GM18526 (cell line): ENCODE measurements around the gene WNT2.

Experiments used
- POLR2A ChIP-seq: IDR thresholded peaks from 3 replicates; pipeline ENCODE4 v1.6.1; 2011; ENCODE audit not compliant: insufficient read length; ENCODE audit errors: extremely low read depth

The WNT2 gene

DNA sequence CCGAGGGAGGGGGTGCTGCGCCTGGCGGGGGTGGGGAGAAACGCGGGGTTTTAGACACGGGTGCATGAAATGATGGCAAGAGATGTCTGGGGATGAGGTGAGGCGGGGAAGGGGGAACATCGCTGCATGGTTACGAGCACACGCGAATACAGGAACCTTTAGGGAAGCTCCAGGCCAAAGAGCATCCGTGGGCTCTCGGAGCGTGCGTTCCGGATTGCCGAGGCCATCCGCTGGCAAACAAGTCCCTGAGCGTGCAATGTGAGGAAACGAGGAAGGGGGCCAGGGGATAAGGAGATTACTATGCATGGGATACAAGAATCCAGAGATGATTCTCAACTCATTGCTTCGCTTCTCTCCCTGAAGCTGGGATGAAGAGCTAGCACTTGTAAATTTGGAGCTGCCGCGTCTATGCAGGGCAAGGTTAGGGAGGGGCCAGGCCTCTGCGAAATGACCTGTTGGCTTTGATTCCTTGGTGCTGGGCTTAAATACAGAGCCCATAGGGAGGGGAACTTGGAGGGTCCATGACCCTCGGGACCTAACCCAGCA is 520 bp upstream of the WNT2 start:
- no peak for TF ChIP-seq POLR2A

DNA sequence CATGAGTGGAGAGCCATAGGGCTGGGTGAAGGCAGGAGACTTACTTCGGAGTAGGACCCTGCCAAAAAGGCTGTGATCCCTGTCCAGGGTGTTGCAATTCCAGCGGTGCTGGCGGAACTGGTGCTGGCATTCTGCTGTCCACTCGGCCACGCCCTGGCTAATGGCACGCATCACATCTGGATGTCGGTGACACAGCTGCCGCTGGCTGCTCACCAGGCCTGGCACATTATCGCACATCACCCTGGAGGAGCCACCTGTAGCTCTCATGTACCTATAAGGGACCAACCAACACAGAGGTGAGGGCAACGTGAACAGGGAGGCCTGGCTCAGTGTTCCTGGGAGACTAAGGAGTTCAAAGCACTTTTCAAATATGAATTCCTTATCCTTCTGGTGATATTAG is 2.3 kb downstream of the WNT2 start:
- no peak for TF ChIP-seq POLR2A

DNA sequence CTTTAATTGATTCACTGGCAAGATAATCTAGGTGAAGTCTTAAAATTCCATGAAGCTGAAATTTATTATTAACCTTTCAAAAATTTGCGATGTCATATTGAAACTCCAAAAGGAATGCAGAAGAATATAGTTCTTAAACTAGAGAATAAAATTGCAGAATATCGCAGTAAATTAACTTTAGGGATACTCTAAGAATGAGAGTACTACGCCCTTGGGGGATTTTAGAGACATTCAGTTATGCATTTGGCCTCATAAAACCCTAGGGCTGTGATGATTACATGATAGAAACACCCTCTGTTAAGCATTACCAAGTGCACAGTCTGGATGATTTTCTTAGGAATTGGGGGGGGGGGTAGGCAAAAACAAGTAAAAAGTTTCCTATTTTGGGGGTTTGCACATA is 3.7 kb downstream of the WNT2 start:
- no peak for TF ChIP-seq POLR2A

DNA sequence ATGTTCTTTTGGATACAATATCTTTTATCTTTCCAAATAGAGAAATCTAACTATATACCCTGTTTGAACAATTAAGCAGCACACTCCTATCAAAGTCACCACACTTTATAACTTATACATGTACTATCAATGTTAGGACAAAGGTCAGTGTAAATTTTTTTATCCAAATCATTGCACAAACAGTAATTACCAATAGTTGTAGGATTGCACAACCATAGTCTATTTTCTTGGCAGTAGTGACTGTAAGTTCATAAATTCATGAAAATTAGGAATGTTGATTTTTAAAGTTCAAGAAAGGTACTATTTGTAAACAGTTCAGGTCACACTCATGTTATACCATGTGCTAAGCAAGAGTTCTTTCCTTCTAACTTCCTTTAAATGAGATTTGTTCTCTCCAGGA is 9.3 kb downstream of the WNT2 start:
- no peak for TF ChIP-seq POLR2A

DNA sequence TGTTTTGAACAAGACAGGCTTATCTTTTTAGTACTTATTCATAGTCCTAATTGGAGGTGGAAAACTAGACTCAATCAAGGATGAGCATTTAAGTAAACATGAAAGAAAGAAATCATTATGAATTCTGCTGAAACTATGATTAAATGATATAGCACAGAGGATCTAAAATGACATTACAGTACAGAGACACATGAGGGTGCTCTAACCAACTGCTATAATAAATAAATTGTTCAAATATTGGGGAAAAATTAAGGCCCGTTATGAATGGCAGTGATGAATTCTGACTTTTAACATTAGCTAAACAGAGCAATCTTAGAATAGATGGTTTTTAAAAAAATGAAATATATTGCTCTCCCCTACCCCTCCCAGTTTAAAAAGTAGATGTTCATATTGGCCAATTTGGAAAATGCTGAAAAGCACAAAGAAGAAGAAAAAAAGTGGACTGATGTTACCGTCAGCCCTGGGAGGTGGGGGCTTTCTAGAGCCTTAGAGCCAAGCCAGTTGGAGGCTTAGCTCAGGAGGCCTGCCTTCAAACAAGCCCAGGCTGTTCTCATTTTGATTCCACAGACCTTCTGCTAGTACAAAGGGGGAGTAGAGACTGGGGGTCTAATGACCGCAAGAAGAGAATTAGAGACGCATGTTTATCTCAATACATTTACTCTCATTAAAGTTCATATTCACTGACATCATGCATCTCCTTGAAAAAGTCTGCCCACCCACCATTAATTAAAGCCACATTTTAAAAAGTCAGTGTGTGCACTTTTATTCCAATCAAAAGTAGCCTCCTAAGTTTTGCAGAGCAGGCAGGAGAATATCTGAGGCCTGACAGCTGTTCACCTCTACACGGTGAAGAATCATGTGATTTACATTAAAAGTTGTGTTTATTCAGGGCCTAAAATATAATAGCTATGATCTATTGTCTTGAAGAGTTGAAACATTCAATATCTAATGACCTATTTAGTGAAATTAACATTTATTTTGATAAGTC is 10.0 kb downstream of the WNT2 start:
- no peak for TF ChIP-seq POLR2A

DNA sequence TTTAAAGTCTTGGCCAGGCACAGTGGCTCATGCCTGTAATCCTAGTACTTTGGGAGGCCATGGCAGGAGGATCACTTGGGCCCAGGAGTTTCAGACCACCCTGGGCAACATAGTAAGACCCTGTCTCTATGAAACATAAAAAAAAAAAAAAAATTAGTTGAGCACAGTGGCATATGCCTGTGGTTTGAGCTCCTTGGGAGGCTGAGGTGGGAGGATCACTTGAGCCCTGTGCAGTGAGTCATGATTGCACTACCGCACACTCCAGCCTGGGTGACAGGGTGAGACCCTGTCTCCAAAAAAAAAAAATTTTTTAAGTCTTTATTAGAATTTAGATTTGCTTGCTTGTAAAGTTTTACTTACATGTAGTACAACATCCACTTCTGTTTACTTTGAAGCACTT is 14.0 kb downstream of the WNT2 start:
- TF ChIP-seq POLR2A = no peak

DNA sequence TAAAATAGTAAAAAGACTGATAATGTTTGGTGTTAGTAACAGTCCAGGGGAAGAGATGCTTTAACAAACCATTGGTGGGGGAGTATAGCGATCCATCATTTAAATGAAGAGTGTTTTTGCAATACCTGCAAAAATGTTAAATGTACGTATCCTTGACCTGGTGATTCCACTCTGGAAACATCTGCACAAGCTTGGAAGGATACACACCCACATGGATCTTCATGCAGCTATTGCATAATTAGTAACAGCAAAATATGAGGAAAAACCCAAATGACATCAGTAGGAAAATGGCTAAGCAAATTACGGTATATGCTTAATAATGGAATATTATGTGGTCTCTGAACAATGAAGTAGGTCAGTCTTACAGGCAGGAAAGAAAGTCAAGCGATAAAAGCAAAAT is 20.5 kb downstream of the WNT2 start:
- no peak for TF ChIP-seq POLR2A

DNA sequence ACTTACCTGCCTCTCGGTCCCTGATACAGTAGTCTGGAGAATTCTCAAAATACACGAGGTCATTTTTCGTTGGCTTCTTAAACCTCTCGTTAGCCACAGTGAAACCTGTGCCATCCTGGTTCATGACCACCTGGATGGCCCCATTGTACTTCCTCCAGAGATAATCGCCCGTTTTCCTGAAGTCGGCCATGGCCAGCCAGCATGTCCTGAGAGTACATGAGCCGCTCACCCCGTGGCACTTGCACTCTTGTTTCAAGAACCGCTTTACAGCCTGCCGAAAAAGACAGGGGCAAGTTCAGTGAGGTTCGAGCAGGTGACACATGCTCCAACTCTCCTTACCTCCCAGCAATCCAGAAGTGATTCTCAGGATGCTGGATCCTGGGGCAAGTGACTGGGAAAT is 25.3 kb downstream of the WNT2 start:
- TF ChIP-seq POLR2A = no peak

DNA sequence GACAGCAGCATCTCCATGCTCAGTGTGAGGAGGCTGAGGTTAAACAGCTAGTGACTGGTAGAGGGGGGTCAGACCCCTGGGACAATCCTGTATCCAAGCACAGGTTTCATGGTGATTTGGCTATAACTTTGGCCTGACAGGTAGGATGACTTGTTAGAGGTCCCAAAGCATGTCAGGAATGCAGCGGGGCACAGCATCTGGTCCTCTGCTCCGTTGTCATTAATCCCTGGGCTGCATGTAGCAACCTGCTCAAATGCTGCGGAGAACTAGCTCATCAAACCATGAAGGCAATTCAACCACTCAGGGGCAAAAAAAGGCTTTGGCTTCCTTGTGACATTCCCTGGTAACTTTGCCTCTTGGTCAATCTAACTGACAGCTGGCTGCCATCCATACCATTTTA is 26.8 kb downstream of the WNT2 start:
- no peak for TF ChIP-seq POLR2A

DNA sequence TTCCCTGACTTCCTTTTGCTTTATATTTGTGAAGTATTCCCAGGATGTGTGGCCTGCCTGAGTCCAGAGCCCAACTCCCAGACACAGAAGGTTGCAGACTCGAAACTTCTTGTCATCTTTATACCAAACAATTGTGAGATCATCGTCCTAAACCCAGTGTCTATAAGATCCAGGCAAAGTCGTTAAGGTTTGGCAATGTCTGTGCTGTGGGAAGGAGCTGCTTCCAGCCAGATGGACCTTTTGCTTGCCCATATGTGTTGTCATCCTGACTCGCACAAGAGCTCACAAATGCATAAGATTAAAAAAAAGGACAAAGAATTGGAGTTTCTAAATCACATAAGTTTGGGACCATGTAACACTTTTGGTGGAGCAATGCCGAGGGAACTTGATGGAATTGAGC is 37.0 kb downstream of the WNT2 start:
- TF ChIP-seq POLR2A = no peak

DNA sequence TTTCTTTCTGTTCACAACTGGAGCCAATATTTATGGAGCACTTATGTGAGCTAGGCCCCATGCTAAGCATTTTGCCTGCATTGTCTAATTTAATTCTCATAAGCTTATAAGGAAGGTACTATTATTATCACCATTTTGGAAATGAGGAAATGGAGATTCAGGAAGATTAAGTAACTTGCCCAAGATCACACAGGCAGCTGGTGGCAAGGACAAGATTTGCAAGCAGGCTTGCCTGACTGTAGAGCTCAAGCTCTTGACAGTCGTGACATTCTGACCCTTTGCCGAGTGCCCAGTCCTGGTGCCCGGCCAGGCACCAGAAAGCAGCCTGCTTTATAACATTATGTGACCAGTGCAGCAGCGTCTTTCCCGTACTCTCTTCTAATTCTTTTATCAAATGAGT is 38.2 kb downstream of the WNT2 start:
- TF ChIP-seq POLR2A = no peak

DNA sequence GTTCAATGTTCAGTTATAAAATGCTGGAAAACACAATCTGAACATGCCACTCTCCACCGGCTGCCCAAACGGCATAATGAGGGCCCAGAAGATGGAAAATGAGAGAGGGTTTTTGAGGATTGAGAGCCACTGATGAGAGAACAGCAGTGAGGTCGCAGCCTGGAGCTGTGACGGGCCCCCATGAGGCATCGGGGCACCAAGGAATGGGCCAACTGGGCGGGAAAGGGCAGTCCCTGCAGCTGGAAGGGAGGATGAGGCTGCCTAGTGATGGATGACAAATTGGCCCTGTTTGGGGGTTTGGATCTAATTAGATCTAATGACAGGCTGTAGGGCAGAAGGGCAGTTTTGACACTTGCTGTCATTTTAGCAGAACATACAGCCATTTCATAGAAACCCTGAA is 39.1 kb downstream of the WNT2 start:
- TF ChIP-seq POLR2A = no peak

DNA sequence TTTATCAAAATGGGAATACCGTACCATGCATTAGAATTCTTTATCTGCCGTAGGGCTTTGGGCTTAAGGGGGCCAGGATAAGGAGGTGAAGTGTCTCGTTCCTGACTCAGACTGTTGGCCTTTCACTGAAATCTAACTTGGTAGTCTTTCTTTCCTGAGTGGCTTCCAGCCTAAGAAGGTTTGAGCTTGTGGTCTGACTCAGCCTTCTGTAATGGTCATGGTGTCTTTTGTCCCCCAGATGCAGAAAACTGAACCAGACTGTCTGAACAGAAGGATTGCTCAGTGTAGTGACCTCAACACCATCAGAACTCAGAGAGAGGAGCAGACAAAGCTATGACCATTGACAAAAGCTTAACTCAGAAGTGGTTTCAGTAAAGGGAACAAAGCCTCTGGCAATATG is 39.5 kb downstream of the WNT2 start:
- no peak for TF ChIP-seq POLR2A

DNA sequence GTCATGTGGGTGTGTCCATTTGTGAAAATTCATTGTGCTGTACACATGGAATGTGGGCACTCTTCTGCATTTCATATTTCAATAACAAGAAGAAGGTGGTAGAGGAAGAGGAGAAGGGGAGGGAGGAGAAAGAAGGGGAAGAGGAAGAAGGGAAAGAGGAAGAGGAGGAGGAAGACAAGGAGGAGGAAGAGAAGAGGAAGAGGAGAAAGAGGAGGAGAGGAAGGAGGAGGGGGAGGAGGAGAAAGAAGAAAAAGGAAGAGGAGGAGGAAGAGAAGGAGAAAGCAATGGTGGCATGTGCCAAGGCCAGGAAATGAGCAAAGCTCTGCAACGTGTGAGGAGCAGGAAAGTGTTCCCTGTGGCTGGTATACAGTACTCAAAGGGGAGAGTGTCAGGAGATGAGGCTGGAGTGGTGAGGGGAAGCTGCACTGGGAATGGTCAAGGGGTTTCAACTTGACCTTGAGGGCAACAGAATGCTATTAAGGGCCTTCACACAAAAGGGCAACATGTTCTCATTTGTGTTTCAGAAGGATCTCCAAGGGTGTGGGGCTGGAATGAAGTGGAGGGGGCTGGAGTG is 40.5 kb downstream of the WNT2 start:
- no peak for TF ChIP-seq POLR2A

DNA sequence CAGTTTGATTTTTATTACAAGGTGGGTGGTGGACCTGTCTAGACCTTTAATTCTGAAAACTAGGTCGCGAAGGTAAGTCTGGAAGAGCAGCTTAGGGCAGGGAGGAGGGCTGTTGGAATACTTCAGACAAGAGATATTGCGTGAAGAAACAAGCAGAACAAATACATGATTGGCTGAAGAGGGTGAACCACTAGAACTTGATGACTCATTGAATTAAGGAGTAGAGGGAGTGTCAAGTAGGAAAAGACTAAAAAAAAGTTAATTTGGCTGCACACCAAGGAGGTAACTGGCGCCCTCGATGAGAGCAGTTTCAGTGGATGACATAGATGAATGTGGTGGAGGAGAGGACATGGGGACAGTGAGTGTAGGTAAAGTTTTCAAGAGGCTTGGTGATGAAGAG is 41.3 kb downstream of the WNT2 start:
- no peak for TF ChIP-seq POLR2A

DNA sequence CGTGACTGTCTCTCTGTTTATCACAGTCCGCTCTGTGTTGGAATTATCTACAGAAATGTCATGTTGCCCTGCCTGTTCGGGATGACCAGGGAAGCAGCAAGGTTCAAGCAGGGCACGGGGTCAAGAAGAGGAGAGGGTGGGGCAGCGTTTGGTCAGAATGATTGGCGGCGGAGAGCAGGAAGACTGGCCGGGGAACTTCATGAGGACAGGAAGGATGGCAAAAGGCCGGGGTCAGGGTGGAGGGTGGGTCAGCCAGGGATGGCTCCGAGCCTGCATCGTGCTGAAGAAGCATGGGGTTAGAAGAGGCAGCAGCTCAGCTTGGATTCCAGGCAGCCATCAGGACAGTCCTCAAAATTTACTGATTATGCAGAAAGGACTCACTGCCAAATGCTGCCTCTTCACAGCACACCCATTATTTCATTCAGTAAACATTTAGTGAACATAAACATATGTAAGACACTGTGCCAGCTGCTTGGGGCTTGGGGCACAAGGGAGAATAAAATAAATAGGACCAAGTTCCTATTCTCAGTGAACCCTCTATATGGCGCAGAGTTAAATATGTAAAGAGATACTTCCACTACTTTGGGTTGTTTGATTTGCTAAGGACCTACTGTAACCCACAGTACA is 42.8 kb downstream of the WNT2 start:
- no peak for TF ChIP-seq POLR2A
